Stimulated activated effector memory CD8-positive, alpha-beta T cell treated with anti-CD3 and anti-CD28 coated beads, Interleukin-12 subunit alpha, Interleukin-12 subunit beta, amount 100 ng/mL, for 72 hours (primary cell): Measurements from ENCODE around the gene OSBPL10.
"Not testable (repeated sequence)": the region's sequence is repeated elsewhere in the genome, so short reads cannot be mapped to it uniquely, and the experiment has no call there.

Source experiments
- ATAC-seq: fragments of 150-1000 bp; cut with Tn5 transposase; 2 replicates; pipeline ENCODE4 v1.10.0; 2021
- DNase-seq, 2 donors: peaks; one replicate each; pipeline ENCODE4 v3.0.0; 2021 to 2022; ENCODE audit warnings: low spot score in 2 of 2
- H3K27ac Mint-ChIP-seq: one replicate; pipeline ENCODE4 v1.8.0; 2022; ENCODE audit warnings: mild to moderate bottlenecking, mixed read lengths
- H3K36me3 Mint-ChIP-seq: one replicate; pipeline ENCODE4 v1.8.0; 2022; ENCODE audit warnings: mild to moderate bottlenecking, mixed read lengths
- H3K4me1 Mint-ChIP-seq: one replicate; pipeline ENCODE4 v1.8.0; 2022; ENCODE audit warnings: mixed read lengths
- H3K4me3 Mint-ChIP-seq: one replicate; pipeline ENCODE4 v1.8.0; 2022; ENCODE audit warnings: mild to moderate bottlenecking, mixed read lengths
- H3K9me3 Mint-ChIP-seq: one replicate; pipeline ENCODE4 v1.8.0; 2022; ENCODE audit warnings: mixed read lengths

The OSBPL10 gene, protein sequence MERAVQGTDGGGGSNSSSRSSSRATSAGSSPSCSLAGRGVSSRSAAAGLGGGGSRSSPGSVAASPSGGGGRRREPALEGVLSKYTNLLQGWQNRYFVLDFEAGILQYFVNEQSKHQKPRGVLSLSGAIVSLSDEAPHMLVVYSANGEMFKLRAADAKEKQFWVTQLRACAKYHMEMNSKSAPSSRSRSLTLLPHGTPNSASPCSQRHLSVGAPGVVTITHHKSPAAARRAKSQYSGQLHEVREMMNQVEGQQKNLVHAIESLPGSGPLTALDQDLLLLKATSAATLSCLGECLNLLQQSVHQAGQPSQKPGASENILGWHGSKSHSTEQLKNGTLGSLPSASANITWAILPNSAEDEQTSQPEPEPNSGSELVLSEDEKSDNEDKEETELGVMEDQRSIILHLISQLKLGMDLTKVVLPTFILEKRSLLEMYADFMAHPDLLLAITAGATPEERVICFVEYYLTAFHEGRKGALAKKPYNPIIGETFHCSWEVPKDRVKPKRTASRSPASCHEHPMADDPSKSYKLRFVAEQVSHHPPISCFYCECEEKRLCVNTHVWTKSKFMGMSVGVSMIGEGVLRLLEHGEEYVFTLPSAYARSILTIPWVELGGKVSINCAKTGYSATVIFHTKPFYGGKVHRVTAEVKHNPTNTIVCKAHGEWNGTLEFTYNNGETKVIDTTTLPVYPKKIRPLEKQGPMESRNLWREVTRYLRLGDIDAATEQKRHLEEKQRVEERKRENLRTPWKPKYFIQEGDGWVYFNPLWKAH

DNA sequence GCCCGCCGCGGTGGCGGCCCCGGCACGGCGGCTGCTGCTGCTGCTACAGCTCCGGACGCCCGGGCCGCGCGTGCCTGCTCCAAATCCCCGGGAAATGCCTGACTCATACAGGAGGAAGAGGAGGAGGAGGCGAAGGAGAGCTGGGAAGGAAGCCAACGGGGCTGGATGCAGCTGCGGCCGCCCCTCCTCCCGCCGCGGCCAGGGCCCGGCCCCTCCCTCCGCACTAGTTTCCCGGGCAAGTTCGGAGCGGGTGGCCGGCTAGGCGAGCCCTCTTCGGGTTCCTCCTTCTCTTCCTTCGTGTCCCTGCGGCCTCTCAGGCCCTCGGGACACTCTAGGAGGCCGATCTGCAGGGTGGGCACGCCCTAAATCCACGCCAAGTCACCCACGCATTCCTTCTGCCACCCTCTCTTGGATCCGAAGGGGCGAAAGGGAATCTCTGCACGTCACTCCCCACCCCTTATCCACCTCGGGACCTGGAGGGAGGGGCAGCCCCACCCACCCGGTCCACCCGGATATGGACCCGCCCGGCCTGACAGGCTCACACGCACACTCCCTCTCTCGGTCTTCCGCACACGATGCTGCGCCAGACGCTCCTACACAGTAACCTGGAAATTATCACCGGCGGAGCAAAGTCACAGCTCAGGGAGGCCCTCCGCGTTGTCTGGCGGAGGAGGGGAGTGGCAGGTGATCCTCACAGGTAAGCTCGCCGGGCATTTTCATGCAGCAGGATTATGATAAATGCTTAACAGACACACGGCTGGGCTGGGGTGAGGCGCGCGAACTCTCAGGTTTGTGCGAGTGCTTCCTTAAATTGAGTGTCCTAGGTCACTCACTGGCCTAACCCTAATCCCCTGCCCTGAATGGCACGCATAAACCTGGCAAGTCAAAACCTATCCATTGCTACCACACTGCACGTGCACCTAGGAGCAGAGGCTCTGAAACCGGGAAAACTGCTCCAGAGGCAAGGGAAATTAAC, at the start of gene OSBPL10, which contains the start of gene ZNF860:
OSBPL10 (minus strand) TSS at position 57 of the 976 bp plus-strand sequence. CDS start 83 bp downstream, outside the sequence.
ZNF860 (plus strand) TSS at position 545 of the 976 bp plus-strand sequence. CDS start 7,330 bp downstream, outside the sequence.
- ATAC-seq (peak; percentile 36), DNase-seq (no peak)
- Mint-ChIP-seq H3K27ac (peak within 1 kb of the TSS; percentile 61), H3K4me3 (peak within 1 kb of the TSS; percentile 79), H3K4me1 (peaks cover 24% of the 10 kb centered on the region), H3K9me3 (no peaks in the 10 kb centered on the region), H3K36me3 (no peaks in the 10 kb centered on the region)

DNA sequence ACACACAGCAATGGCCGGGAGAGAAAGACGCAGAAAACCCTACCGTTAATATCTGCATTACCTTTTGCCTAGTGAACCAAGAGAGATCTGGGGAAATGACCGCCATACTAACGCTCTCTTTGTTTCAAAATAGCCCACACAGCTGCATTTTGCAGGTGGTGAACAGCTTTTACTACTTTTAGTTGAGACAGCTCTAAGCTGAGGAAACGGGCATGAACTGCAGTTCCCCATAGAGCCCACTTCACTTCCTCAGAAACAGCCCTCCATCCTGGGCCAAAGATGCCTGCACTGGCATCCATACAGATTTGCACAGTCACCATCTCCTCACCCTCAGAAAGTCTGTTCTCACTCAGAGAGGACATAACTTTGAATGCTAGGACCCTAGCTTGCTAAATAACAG, 45.5 kb upstream of the OSBPL10 start:
- Mint-ChIP-seq H3K36me3 (no peaks in the 10 kb centered on the region), H3K27ac (no peak overlapping the region), H3K4me3 (no peak overlapping the region), H3K9me3 (no peaks in the 10 kb centered on the region), H3K4me1 (no peaks in the 10 kb centered on the region)
- no peak for ATAC-seq
- DNase-seq, result no peak

DNA sequence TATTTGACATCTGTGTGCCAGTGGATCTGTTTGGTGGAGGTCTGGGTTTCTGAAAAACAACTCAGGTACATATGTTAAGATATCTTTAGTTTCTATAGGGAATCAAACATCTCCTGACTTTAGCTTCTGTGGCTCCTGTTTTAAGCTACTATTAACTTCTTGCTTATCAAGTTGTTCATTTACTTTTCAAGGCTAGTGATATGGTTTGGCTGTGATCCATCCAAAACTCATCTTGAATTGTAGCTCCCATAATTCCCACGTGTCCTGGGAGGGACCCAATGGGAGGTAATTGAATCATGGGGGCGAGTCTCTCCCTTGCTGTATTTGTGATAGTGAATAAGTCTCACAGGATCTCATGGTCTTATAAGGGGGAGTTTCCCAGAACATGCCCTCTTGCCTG, 41.9 kb upstream of the OSBPL10 start:
- Mint-ChIP-seq H3K4me1 (no peaks in the 10 kb centered on the region), H3K36me3 (no peaks in the 10 kb centered on the region), H3K27ac (no peak overlapping the region), H3K9me3 (no peaks in the 10 kb centered on the region), H3K4me3 (no peak overlapping the region)
- DNase-seq, result no peak
- ATAC-seq, result no peak

DNA sequence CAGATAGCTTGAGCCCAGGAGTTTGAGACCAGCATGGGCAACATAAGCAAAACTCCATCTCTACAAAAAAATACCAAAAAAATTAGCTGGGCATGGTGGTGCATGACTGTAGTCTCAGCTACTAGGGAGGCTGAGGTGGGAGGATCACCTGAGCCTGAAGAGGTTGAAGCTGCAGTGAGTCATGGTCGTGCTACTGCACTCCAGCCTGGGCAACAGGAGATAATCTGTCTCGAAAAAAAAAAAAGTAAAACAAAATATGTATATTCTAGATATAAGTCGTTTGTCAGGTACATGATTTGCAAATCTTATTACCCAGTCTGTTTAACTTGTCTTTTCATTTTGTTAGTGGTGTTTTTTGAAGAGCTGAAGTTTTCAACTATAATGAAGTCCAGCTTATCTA, 40.7 kb upstream of the OSBPL10 start:
- Mint-ChIP-seq H3K9me3 (no peaks in the 10 kb centered on the region), H3K36me3 (no peaks in the 10 kb centered on the region), H3K27ac (no peak overlapping the region), H3K4me1 (no peaks in the 10 kb centered on the region), H3K4me3 (no peak overlapping the region)
- ATAC-seq, result no peak
- DNase-seq, result no peak

DNA sequence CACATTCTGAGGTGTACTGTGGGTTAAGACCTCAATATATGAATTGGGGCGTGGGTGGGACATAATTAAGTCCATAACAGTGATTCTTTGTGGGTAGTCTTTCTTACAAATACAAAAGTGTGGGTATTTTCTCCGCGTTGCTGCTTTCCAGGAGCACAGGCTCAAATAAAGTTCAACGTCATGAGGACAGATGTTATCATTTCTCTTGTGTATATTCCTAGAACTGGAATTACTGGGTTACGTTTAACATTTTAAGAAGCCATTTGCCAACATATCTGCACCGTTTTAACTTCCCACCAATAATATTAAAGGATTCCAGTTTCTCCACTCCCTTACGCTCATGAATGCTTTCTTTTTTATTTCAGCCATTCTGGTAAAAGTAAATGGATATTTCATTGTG, 40.1 kb upstream of the OSBPL10 start:
- no peak for ATAC-seq
- H3K27ac Mint-ChIP-seq, result no peak overlapping the region
- H3K36me3 Mint-ChIP-seq, result no peaks in the 10 kb centered on the region
- H3K4me3 Mint-ChIP-seq, result no peak overlapping the region
- no peaks in the 10 kb centered on the region for H3K9me3 Mint-ChIP-seq
- DNase-seq, result no peak
- no peaks in the 10 kb centered on the region for H3K4me1 Mint-ChIP-seq

DNA sequence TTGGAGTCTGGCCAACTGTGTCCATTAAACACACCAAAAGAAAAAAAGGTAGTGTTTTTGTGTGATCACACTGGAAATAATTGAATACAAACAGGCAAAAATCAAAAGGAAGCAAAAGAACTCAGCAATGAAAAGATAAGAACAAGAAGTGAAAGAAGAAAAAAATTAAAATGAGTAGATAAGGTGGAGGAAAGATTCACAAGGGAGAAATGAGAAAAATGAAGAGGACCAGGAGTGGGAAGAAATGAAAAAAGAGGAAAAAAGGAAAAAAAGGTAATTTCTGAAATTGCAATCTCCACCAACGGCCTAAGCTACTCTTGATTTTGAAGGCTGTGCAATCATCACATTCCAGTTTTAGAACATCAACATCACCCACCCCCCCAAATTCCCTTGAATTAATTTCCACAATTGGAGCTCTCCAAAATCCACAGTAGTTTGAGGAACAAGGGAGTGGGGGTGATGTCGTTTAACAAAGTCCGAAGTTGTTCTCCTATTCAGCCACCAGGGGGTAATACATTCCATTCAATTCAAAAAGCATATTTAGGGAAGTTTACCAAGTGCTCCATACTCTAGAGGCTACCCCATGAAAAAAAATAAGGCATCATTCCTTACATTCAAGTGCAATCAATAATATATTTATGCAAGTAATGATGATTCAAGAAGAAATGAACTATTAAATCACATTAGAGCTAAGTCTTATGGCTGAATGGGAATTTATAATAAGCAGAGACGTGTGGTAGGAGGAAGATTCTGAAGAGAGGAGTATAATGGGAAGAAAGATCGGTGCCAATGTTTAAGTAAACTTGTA, 37.9 kb upstream of the OSBPL10 start:
- ATAC-seq, result no peak
- Mint-ChIP-seq H3K36me3 (no peaks in the 10 kb centered on the region), H3K4me3 (no peak overlapping the region), H3K4me1 (no peaks in the 10 kb centered on the region), H3K9me3 (no peaks in the 10 kb centered on the region), H3K27ac (no peak overlapping the region)
- DNase-seq, result no peak

DNA sequence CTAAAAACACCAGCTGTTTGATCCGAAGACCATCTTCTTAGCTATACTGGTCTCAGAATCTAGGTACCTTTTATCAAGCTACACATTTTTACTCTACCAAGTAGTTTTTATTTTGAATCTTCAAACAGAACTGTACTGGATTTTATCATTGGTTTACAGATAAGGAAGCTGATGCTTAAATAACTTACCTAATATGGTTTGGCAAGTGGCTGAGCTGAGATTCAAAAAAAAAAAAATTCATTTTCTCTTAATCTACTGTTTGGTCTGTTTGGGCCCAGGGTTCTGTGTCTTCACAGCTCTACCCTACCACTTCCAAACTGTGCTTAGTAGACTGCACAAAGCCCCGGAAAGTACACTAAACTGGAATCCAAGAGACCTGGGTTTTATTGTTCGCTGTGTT, 36.2 kb upstream of the OSBPL10 start:
- Mint-ChIP-seq H3K9me3 (no peaks in the 10 kb centered on the region), H3K4me3 (no peak overlapping the region), H3K36me3 (no peaks in the 10 kb centered on the region), H3K4me1 (no peaks in the 10 kb centered on the region), H3K27ac (no peak overlapping the region)
- ATAC-seq (no peak), DNase-seq (no peak)

DNA sequence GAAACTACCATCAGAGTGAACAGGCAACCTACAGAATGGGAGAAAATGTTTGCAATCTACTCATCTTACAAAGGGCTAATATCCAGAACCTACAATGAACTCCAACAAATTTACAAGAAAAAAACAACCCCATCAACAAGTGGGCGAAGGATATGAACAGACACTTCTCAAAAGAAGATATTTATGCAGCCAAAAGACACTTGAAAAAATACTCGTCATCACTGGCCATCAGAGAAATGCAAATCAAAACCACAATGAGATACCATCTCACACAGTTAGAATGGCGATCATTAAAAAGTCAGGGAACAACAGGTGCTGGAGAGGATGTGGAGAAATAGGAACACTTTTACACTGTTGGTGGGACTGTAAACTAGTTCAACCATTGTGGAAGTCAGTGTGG, 34.6 kb upstream of the OSBPL10 start:
- DNase-seq, result not testable (repeated sequence)

DNA sequence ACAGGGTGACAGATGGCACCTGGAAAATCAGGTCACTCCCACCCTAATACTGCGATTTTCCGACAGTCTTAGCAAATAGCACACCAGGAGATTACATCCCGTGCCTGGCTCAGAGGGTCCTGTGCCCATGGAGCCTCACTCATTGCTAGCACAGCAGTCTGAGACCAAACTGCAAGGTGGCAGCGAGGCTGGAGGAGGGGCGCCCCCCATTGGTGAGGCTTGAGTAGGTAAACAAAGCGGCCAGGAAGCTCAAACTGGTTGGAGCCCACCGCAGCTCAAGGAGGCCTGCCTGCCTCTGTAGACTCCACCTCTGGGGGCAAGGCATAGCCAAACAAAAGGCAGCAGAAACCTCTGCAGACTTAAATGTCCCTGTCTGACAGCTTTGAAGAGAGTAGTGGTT, 29.6 kb upstream of the OSBPL10 start:
- H3K27ac Mint-ChIP-seq, DNase-seq, H3K4me1 Mint-ChIP-seq, H3K36me3 Mint-ChIP-seq, H3K9me3 Mint-ChIP-seq, H3K4me3 Mint-ChIP-seq, ATAC-seq: not testable (repeated sequence)

More for the DNA sequence above, 34.6 kb upstream of the OSBPL10 start:
- not testable (repeated sequence) for H3K36me3 Mint-ChIP-seq, H3K4me1 Mint-ChIP-seq, H3K9me3 Mint-ChIP-seq, ATAC-seq, H3K4me3 Mint-ChIP-seq, H3K27ac Mint-ChIP-seq

DNA sequence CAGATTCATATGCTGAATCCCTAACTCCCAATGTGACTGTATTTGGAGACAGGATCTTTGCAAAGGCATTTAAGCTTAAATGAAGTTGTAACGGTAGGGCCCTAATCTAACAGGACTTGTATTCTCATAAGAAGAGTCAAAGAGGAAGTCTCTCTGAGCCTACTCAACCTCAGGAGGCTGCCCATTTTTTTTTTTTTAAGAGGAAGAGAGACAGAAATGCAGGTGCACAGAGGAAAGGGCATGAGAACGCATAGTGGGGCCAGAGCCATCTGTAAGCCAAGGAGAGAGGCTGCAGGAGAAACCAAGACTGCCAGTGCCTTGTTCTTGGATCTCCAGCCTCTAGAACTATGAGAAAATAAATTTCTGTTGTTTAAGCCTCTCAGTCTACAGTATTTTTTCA, 28.9 kb upstream of the OSBPL10 start:
- no peak for DNase-seq
- Mint-ChIP-seq H3K27ac (no peak overlapping the region), H3K4me1 (no peaks in the 10 kb centered on the region), H3K9me3 (no peaks in the 10 kb centered on the region), H3K4me3 (no peak overlapping the region), H3K36me3 (no peaks in the 10 kb centered on the region)
- no peak for ATAC-seq

DNA sequence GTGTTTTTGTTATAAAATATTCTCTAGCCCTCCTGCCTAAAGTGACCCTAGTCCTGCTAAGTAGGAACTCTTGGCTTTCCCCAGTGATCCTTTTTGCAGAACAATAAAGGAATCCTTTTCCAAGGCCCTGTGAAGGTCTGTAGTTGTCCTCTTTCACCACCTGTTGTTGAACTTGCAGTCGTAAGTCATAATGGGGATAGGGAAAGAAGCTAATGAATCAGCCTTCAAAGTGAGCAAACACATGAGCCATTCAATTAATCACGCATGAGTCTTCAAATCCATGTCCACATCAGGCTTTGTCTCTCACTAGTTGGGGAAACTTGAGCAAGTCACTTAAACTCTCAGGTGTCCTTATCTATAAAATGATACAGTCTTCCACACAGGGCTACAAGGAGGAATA, 28.0 kb upstream of the OSBPL10 start:
- no peak overlapping the region for H3K4me3 Mint-ChIP-seq
- DNase-seq (no peak), ATAC-seq (no peak)
- H3K9me3 Mint-ChIP-seq, result no peaks in the 10 kb centered on the region
- H3K4me1 Mint-ChIP-seq, result no peaks in the 10 kb centered on the region
- H3K27ac Mint-ChIP-seq, result no peak overlapping the region
- no peaks in the 10 kb centered on the region for H3K36me3 Mint-ChIP-seq

DNA sequence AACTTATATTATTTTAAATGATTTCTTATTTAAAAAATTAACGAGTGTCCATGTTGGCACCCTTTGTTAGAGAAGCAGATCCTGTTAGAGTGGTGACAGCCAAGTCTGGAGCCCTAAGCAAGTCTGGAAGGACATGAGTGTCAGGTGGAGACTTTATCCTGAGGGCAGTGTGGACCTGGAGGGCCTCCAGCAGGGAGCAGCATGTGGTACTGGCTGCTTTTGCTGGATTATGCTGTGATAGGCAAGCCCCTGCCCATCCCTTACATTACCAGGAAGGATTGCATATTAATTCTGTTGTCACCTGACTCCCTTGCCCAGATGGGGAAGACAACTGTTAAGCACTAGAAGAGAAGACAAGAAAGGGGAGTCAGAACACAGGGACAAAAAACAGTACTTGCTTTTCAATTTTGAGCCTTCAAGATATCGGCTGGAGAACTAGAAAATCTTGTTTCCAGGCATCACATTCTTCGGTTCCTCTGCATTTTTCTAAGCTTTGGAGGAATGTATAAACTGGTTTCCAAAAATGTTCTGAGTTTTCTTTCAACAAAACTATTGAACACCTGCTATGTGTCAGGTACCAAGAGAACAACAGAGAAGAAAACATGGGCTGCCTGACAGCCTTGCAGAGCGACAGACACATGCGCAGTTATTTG, 23.2 kb upstream of the OSBPL10 start:
- Mint-ChIP-seq H3K4me3 (no peak overlapping the region), H3K4me1 (peaks cover 6% of the 10 kb centered on the region), H3K36me3 (no peaks in the 10 kb centered on the region), H3K9me3 (no peaks in the 10 kb centered on the region), H3K27ac (no peak overlapping the region)
- no peak for ATAC-seq
- DNase-seq, result no peak

DNA sequence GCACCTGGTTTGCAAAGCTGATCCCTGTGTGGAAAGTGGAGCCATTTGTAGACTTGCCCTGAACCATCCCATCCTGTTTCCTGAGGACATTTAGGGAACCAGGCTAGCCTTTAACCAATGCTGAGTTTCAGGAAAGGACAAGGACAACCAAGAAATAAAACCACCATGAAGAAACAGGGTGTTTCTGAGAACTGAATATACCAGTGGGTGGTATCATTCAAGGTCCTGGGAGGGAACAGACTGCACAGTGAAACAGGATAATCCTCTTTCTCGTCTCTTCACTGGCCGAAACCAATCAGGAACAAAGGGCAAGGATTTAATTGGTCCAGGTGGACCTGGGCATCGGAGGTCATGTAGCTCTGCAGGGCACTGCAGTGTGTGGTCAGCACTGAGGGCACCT, 22.3 kb upstream of the OSBPL10 start:
- no peak for DNase-seq
- H3K4me3 Mint-ChIP-seq, result no peak overlapping the region
- H3K9me3 Mint-ChIP-seq, result no peaks in the 10 kb centered on the region
- no peaks in the 10 kb centered on the region for H3K36me3 Mint-ChIP-seq
- no peak overlapping the region for H3K27ac Mint-ChIP-seq
- no peak for ATAC-seq
- peaks cover 6% of the 10 kb centered on the region for H3K4me1 Mint-ChIP-seq
